Heart left ventricle (tissue), 16 donors: ENCODE data around the gene HIVEP2. TPM values are rescaled to one million over a fixed set of nuclear protein-coding genes. Genes with fewer than 3 reads are reported as not detected.

Experiments
- ATAC-seq, 4 donors: fragments of 200-7000 bp; cut with Tn5 transposase; one replicate each; pipeline ENCODE4 v1.9.1; 2020 to 2022; ENCODE audit warnings: moderate library complexity in 4 of 4, mild to moderate bottlenecking in 3 of 4, moderate number of reproducible peaks in 1 of 4
- DNase-seq, 5 donors: peaks; one replicate each; pipeline ENCODE4 v3.0.0-alpha.2; 2020
- H3K27ac ChIP-seq, 12 donors: fragments of 200-600 bp; sonication (generic) in 4 of 12; one replicate each; pipeline versions ENCODE4 v1.5.0 to v1.8.0; 2016 to 2022; ENCODE audit warnings: mild to moderate bottlenecking in 2 of 12
- H3K27me3 ChIP-seq, 9 donors: fragments of 200-600 bp; sonication (generic) in 2 of 9; one replicate each; pipeline versions ENCODE4 v1.5.1 to v1.8.0; 2016 to 2022; ENCODE audit warnings: mild to moderate bottlenecking in 3 of 9
- H3K36me3 ChIP-seq, 9 donors: fragments of 200-600 bp; sonication (generic) in 2 of 9; one replicate each; pipeline versions ENCODE4 v1.5.0 to v1.8.0; 2018 to 2022; ENCODE audit warnings: mild to moderate bottlenecking in 2 of 9
- H3K4me1 ChIP-seq, 12 donors: fragments of 200-600 bp; sonication (generic) in 4 of 12; one replicate each; pipeline versions ENCODE4 v1.5.0 to v1.8.0; 2016 to 2022; ENCODE audit warnings: mild to moderate bottlenecking in 3 of 12
- H3K4me3 ChIP-seq, 12 donors: fragments of 200-600 bp; sonication (generic) in 4 of 12; one replicate each; pipeline versions ENCODE4 v1.5.0 to v1.8.0; 2017 to 2022; ENCODE audit warnings: mild to moderate bottlenecking in 9 of 12, moderate library complexity in 4 of 12
- H3K9me3 ChIP-seq, 12 donors: fragments of 200-600 bp; sonication (generic) in 4 of 12; one replicate each; pipeline versions ENCODE4 v1.5.0 to v1.8.0; 2016 to 2022; ENCODE audit warnings: mild to moderate bottlenecking in 1 of 12
- POLR2A ChIP-seq, 2 donors: fragments of 450-650 bp; IDR thresholded peaks; one replicate each; pipeline ENCODE4 v1.6.1; 2017; ENCODE audit warnings: antibody characterized with exemption in 2 of 2, mild to moderate bottlenecking in 2 of 2, moderate library complexity in 2 of 2
- WGBS, 4 donors: extraction: QIAGEN DNeasy Blood & Tissue Kit in 2 of 4; methylation state at CpG; one replicate each; pipeline versions ENCODE4 v1.1.5 to v1.1.7; 2013 to 2018; 5-methylcytosine and 5-hydroxymethylcytosine counted together
- intact Hi-C, 10 donors: fragments of 100-400 bp; cut with DNase I; formaldehyde crosslinking; loops; one replicate each; pipeline versions ENCODE4 v1.11.1 to v1.14.2; 2022
- polyA plus RNA-seq, 2 donors: library from polyadenylated mRNA; stranded (reverse); fragments of 200-250 nt; gene quantifications; one replicate each; pipeline ENCODE4 v1.2.3, GENCODE V29; 2013
- total RNA-seq, 9 donors: library from RNA; depleted of rRNA in 2 of 9; stranded (reverse); fragments of >200 nt in 2 of 9; fragmentation: NEBNext Ultra II Directional in 3 of 9; extraction: Animal tissue kit (Norgen Biotek cat#: 25700) in 3 of 9; gene quantifications; one replicate each; pipeline versions ENCODE4 v1.1.0 to v1.2.4, GENCODE V29; 2016 to 2023
- TF ChIP-seq, protein P1 (sequence below), 12 donors: fragments of 200-600 bp; sonication (generic) in 4 of 12; IDR thresholded peaks; one replicate each; pipeline versions ENCODE4 v1.5.0 to v1.8.0; 2018 to 2022; ENCODE audit warnings: antibody characterized with exemption in 12 of 12, mild to moderate bottlenecking in 5 of 12
- donor health status: ischemic (EF 13 %, LVEDD 7.1; RV severe dilation, severe dysfunction).
- donor health status: healthy with polysubstance abuse.
- donor health status: DM: no; HTN: yes; CAD: no.
- donor health status: DM: no; HTN: no; CAD: no.
- donor health status: ischemic (EF 25% LVEDD 6.9; RV normal size, moderate dysfunction).
- donor health status: ischemic (EF 25% LVEDD 5.7; RV mildly dilated, moderate dysfunction).
- donor health status: healthy.
- donor health status: DM: yes; HTN: yes; CAD: no.
- donor health status: ischemic (EF 35%, LVEDD 5.7; RV mildly dilated, moderate dysfunction).
- donor health status: nonischemic (EF 11% LVEDD 7.7; RV severe dilation, severe dysfunction).
- donor health status: DM: yes; HTN: yes; CAD: no.
- donor health status: PGD.
- donor health status: ischemic (EF 29% LVEDD 5.4; RV normal size, mild dysfunction).
- donor health status: nonischemic (EF 23%, LVEDD 6.1; RV moderate dilation, normal function).

Gene HIVEP2
- total and polyA plus RNA-seq, 11 donors: 2.7 to 31.2 (median 20.4) TPM

DNA sequence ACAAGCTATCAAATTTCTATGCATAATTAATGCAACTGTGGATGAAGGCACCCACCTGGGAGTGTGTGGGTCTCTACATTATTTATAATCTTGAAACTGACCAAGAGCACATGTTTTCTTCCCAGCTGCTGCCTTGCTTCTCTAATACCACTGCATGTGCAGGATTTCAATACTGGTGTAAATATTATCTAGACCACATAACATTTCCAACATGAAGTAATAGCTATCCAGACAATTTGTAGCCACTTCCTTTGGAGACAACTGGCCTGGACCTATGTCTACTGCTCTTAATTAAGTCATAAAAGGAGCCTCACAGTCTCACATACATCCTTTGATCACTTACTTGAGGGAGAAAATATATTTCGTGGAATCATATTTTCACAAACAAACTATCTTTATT is 180.7 kb downstream of the HIVEP2 start:
- Histone ChIP-seq H3K9me3 (no peaks in the 10 kb centered on the region), H3K27ac (no peak overlapping the region), H3K4me1 (peaks cover 0 to 26% (median 0%) of the 10 kb centered on the region in 12 donors), H3K36me3 (peaks cover 2 to 71% (median 45%) of the 10 kb centered on the region in 9 donors), H3K27me3 (no peaks in the 10 kb centered on the region), H3K4me3 (no peak overlapping the region)
- DNase-seq (no peak), ATAC-seq (no peak)
- 89 to 95% (median 95%) methylated on average over 1 of the region's 1 CpG for WGBS, 4 donors
- intact Hi-C loops: no loop called here
- TF ChIP-seq, protein P1, sequence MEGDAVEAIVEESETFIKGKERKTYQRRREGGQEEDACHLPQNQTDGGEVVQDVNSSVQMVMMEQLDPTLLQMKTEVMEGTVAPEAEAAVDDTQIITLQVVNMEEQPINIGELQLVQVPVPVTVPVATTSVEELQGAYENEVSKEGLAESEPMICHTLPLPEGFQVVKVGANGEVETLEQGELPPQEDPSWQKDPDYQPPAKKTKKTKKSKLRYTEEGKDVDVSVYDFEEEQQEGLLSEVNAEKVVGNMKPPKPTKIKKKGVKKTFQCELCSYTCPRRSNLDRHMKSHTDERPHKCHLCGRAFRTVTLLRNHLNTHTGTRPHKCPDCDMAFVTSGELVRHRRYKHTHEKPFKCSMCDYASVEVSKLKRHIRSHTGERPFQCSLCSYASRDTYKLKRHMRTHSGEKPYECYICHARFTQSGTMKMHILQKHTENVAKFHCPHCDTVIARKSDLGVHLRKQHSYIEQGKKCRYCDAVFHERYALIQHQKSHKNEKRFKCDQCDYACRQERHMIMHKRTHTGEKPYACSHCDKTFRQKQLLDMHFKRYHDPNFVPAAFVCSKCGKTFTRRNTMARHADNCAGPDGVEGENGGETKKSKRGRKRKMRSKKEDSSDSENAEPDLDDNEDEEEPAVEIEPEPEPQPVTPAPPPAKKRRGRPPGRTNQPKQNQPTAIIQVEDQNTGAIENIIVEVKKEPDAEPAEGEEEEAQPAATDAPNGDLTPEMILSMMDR (IDR thresholded peaks at IDR 0.05): no peak
- no peak for TF ChIP-seq POLR2A (IDR thresholded peaks at IDR 0.05)

DNA sequence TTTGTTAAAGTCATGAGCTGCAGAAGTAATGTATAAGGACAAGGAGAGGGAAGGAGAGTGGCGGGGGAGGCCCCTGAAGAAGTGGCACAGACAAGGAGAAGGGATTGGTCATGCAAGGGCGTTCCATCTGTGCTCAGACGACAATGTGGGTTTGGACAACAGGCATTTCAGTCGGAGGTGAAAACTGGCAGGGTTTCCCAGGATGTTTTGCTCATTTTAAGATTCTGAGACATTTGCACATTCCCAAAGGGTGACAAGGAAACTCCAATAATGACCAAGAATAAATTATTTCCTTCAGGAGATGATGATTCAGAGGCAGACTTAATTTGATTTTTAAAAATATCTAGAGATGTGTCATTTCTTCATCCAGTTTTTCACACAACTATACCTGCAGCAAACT is 181.8 kb downstream of the HIVEP2 start:
- WGBS, 4 donors: 65 to 74% (median 70%) methylated on average over 4 of the region's 4 CpGs
- H3K36me3 ChIP-seq: peaks cover 2 to 71% (median 51%) of the 10 kb centered on the region in 9 donors
- H3K4me1 ChIP-seq: peaks cover 0 to 26% (median 0%) of the 10 kb centered on the region in 12 donors
- no peak for TF ChIP-seq POLR2A (IDR thresholded peaks at IDR 0.05)
- TF ChIP-seq, protein P1 (IDR thresholded peaks at IDR 0.05): no peak
- H3K9me3 ChIP-seq: no peaks in the 10 kb centered on the region
- no peaks in the 10 kb centered on the region for H3K27me3 ChIP-seq
- no peak overlapping the region for H3K27ac ChIP-seq
- H3K4me3 ChIP-seq: no peak overlapping the region
- DNase-seq: no peak
- intact Hi-C loops: no loop called here
- peak in 1 of 4 donors; percentile 13 for ATAC-seq

DNA sequence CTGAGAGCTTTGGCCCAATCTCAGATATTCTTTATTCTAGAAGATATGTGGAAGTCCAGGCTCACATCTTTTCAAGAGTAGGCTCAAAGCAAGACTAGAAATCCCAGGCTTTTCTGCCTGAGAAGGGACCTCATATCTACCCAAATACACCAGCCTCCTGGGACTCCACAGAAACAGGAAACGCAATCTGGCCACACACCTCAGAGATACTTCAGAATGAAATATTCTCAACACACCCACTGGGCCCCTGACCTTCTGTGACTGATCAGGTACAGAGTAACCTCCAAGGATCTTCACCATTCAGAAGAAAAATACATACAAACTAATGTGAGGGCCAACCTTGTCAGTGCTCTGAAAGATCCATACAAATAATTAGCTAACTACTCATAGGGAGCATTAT is 183.2 kb downstream of the HIVEP2 start:
- WGBS, 4 donors: 55 to 75% (median 64%) methylated on average over 1 of the region's 1 CpG
- H3K4me3 ChIP-seq: no peak overlapping the region
- H3K27ac ChIP-seq: no peak overlapping the region
- intact Hi-C loops: no loop called here
- H3K27me3 ChIP-seq: no peaks in the 10 kb centered on the region
- ATAC-seq (peak in 1 of 4 donors; percentile 8), DNase-seq (no peak)
- H3K9me3 ChIP-seq: no peaks in the 10 kb centered on the region
- peaks cover 2 to 71% (median 52%) of the 10 kb centered on the region in 9 donors for H3K36me3 ChIP-seq
- no peak for TF ChIP-seq POLR2A (IDR thresholded peaks at IDR 0.05)
- peaks cover 0 to 26% (median 0%) of the 10 kb centered on the region in 12 donors for H3K4me1 ChIP-seq

GRCh38 chr6:142760152-142760551 is 184.8 kb downstream of the HIVEP2 start:
- intact Hi-C loops: no loop called here
- DNase-seq (no peak), ATAC-seq (no peak)
- Histone ChIP-seq H3K36me3 (peaks cover 2 to 81% (median 54%) of the 10 kb centered on the region in 9 donors), H3K27me3 (no peaks in the 10 kb centered on the region), H3K4me1 (peaks cover 0 to 26% (median 3%) of the 10 kb centered on the region in 12 donors), H3K27ac (no peak overlapping the region), H3K9me3 (no peaks in the 10 kb centered on the region), H3K4me3 (no peak overlapping the region)
- TF ChIP-seq, protein P1 (IDR thresholded peaks at IDR 0.05): no peak
- TF ChIP-seq POLR2A (IDR thresholded peaks at IDR 0.05): no peak
- 87 to 99% (median 91%) methylated on average over 7 of the region's 7 CpGs for whole genome bisulfite sequencing, 4 donors

DNA sequence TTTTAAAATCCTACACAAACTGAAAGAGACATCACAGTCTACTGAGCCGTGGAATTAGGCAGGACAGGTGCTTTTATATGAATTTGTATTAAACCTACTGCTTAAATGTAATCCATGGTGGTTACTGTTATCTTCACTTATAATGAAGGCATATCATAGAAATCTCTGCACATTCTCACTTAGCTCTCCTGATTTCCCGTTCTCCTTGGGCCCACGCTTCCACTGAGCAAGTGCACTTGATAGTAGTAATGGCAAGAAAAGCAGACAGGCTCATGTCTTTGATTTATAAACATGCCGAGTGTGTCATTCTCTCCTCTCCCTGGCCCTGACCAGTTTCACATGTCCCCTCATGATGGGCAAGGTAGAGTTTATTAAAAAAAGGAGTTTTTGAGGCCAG is 186.3 kb downstream of the HIVEP2 start:
- Histone ChIP-seq H3K9me3 (no peaks in the 10 kb centered on the region), H3K27ac (no peak overlapping the region), H3K27me3 (no peaks in the 10 kb centered on the region), H3K4me3 (no peak overlapping the region), H3K4me1 (peaks cover 0 to 23% (median 1%) of the 10 kb centered on the region in 12 donors), H3K36me3 (peaks cover 2 to 85% (median 53%) of the 10 kb centered on the region in 9 donors)
- no peak for ATAC-seq
- TF ChIP-seq POLR2A (IDR thresholded peaks at IDR 0.05): no peak
- TF ChIP-seq, protein P1 (IDR thresholded peaks at IDR 0.05): no peak
- intact Hi-C loops: loop anchor here in 3 of 10 donors (5.0 to 10.0 kb wide), 3 partner anchors 126 to 186 kb away; partner anchors contain the start of gene HIVEP2 (in 1 of the 3)
- no peak for DNase-seq
- WGBS, 4 donors: 77 to 82% (median 80%) methylated on average over 4 of the region's 4 CpGs
